Upper lobe of left lung (tissue), 4 donors: ENCODE measurements around the gene KANSL2.

ENCODE experiments used
- POLR2AphosphoS5 ChIP-seq, 2 donors: sonication (generic); formaldehyde crosslinking; IDR thresholded peaks; one replicate each; pipeline ENCODE4 v1.5.1; 2017; ENCODE audit warnings: antibody characterized with exemption in 2 of 2
- TF ChIP-seq, protein P1 (sequence below), 6 experiments: fragments of 450-650 bp in 4 of 6; fragments of 200-600 bp in 2 of 6; sonication (generic) in 2 of 6; IDR thresholded peaks; one replicate each; pipeline ENCODE4 v1.5.1; 2016 to 2019; ENCODE audit warnings: antibody characterized with exemption in 6 of 6

DNA sequence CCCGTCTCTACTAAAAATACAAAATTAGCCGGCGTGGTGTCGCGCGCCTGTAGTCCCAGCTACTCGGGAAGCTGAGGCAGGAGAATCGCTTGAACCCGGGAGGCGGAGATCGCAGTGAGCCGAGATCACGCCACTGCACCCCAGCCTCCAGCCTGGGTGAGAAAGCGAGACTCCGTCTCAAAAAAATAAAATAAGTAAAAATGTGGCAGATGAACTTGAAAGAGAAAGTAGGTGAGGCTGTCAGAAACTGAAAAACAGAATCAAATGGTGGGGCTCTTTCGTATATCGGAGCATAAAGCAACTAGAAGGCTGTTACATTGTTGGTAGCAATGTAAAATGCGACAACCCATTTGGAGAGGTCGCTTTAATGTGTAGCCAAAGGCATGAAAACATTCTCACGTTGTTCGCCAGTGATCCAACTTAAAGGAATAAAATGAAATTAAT is 35.2 kb upstream of the KANSL2 start:
- TF ChIP-seq, protein P1, sequence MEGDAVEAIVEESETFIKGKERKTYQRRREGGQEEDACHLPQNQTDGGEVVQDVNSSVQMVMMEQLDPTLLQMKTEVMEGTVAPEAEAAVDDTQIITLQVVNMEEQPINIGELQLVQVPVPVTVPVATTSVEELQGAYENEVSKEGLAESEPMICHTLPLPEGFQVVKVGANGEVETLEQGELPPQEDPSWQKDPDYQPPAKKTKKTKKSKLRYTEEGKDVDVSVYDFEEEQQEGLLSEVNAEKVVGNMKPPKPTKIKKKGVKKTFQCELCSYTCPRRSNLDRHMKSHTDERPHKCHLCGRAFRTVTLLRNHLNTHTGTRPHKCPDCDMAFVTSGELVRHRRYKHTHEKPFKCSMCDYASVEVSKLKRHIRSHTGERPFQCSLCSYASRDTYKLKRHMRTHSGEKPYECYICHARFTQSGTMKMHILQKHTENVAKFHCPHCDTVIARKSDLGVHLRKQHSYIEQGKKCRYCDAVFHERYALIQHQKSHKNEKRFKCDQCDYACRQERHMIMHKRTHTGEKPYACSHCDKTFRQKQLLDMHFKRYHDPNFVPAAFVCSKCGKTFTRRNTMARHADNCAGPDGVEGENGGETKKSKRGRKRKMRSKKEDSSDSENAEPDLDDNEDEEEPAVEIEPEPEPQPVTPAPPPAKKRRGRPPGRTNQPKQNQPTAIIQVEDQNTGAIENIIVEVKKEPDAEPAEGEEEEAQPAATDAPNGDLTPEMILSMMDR (IDR thresholded peaks at IDR 0.05) = no peak
- no peak for TF ChIP-seq POLR2AphosphoS5 (IDR thresholded peaks at IDR 0.05)
